ENCODE data around the gene NKPD1.

The NKPD1 gene

GRCh38 chr19:45170146-45171106 is 9.6 kb upstream of the NKPD1 start:
- ChIA-PET CTCF (interaction anchor here (0.6 kb wide), 1 partner anchor 9 kb away, joined by 4 read pairs; the partner anchor contains the start of gene NKPD1), POLR2A (ENCODE audit: low non-redundant PET) (no interaction called here)
- H3K27ac ChIP-seq: peak overlapping the region; percentile 50
- DNase-seq (ENCODE audit: low spot score): no peak
- no peak for TF ChIP-seq CTCF (conservative IDR thresholded peaks at IDR 0.05; ENCODE audit: low read depth)

DNA sequence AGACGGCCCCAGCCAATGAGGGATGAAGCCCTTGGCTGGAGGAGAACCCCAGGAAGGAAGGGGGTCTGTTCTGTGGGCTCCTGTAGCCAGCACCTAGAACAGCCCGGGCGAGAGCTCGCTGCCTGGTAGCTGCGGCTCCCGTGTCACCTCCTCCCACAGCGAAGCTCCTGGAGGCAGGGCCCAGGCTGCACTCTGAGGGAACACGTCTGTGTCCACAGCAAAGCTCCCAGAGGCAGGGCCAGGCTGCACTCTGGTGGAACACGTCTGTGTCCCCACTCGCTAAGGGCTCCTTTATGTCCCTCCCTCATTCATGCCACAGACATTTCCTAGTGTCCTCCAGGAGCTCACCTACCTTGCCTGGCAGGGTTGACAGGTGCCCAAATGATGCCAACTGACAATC is 8.8 kb upstream of the NKPD1 start:
- no peak for DNase-seq (ENCODE audit: low spot score)
- H3K27ac ChIP-seq: 0 out of 2 replicates have a peak overlapping the region, but pooled peaks have one; percentile 89
- no peak for TF ChIP-seq CTCF (conservative IDR thresholded peaks at IDR 0.05; ENCODE audit: low read depth)
- POLR2A ChIA-PET (ENCODE audit: low non-redundant PET): no interaction called here
- CTCF ChIA-PET: no interaction called here

GRCh38 chr19:45168767-45169351 is 8.1 kb upstream of the NKPD1 start:
- no peak for TF ChIP-seq CTCF (conservative IDR thresholded peaks at IDR 0.05; ENCODE audit: low read depth)
- ChIA-PET CTCF (no interaction called here), POLR2A (ENCODE audit: low non-redundant PET) (no interaction called here)
- H3K27ac ChIP-seq: peak overlapping the region; percentile 89
- no peak for DNase-seq (ENCODE audit: low spot score)

- no peak for TF ChIP-seq CTCF (conservative IDR thresholded peaks at IDR 0.05; ENCODE audit: low read depth)
- ChIA-PET POLR2A (ENCODE audit: low non-redundant PET) (no interaction called here), CTCF (interaction anchor here (0.6 to 0.7 kb wide), 2 partner anchors 41 to 260 kb away, joined by 3 read pairs; no protein-coding TSS in a partner anchor)
- no peak for DNase-seq (ENCODE audit: low spot score)
- peak overlapping the region; percentile 89 for H3K27ac ChIP-seq
Measured at GRCh38 chr19:45166723-45167252, 6.0 kb upstream of the NKPD1 start.

- H3K27ac ChIP-seq: peak overlapping the region; percentile 89
- no peak for TF ChIP-seq CTCF (conservative IDR thresholded peaks at IDR 0.05; ENCODE audit: low read depth)
- CTCF ChIA-PET: interaction anchor here (0.6 kb wide), 1 partner anchor 76 kb away, joined by 4 read pairs; no protein-coding TSS in a partner anchor
- POLR2A ChIA-PET (ENCODE audit: low non-redundant PET): interaction anchor here (1.4 kb wide), 1 partner anchor 13 kb away, joined by 3 read pairs; the partner anchor contains the start of gene TRAPPC6A
- DNase-seq (ENCODE audit: low spot score): peak; percentile 67
Measured at GRCh38 chr19:45164577-45165335, 4.0 kb upstream of the NKPD1 start.
